ENCODE measurements around the gene CHIC2.

The CHIC2 gene

GRCh38 chr4:54085284-54085683, 20.9 kb upstream of the CHIC2 start:
- TF ChIP-seq EZH2 (IDR thresholded peaks at IDR 0.05; ENCODE audit: borderline replicate concordance, low read length) (no peak), CTCF (IDR thresholded peaks at IDR 0.05; ENCODE audit: low read length) (no peak)
- no peaks in the 10 kb centered on the region for H3K9me3 ChIP-seq (ENCODE audit: low read length)

GRCh38 chr4:54082168-54082567, 17.8 kb upstream of the CHIC2 start:
- Histone ChIP-seq H3K9ac (ENCODE audit: low read length) (no peak overlapping the region), H3K79me2 (ENCODE audit: insufficient read depth, low read length) (no peaks in the 10 kb centered on the region), H3K4me1 (ENCODE audit: insufficient read depth, low read length, severe bottlenecking) (no peaks in the 10 kb centered on the region), H4K20me1 (ENCODE audit: insufficient read depth, low read length) (no peaks in the 10 kb centered on the region), H3K9me3 (ENCODE audit: low read length) (no peaks in the 10 kb centered on the region), H3K36me3 (ENCODE audit: insufficient read depth, low read length) (no peaks in the 10 kb centered on the region), H3K9me2 (ENCODE audit: low read depth, low read length) (no peaks in the 10 kb centered on the region), H3K4me3 (ENCODE audit: low read depth, low read length, poor library complexity, severe bottlenecking) (no peak overlapping the region), H3K4me2 (ENCODE audit: low read length) (no peak overlapping the region), H3K27ac (ENCODE audit: low read depth, low read length, poor library complexity, severe bottlenecking) (no peak overlapping the region), H2AFZ (ENCODE audit: low read length) (no peak overlapping the region), H3F3A (ENCODE audit: insufficient read depth, low read length) (no peaks in the 10 kb centered on the region), H3K27me3 (ENCODE audit: insufficient read depth, low read length) (0 out of 2 replicates have a peak, but pooled peaks cover 2% of the 10 kb centered on the region)
- TF ChIP-seq CTCF (IDR thresholded peaks at IDR 0.05; ENCODE audit: low read length) = no peak
- no peak for TF ChIP-seq EZH2 (IDR thresholded peaks at IDR 0.05; ENCODE audit: borderline replicate concordance, low read length)

More at GRCh38 chr4:54085284-54085683, 20.9 kb upstream of the CHIC2 start:
- H3K9ac ChIP-seq (ENCODE audit: low read length) = no peak overlapping the region
- H3K79me2 ChIP-seq (ENCODE audit: insufficient read depth, low read length) = no peaks in the 10 kb centered on the region
- 0 out of 2 replicates have a peak, but pooled peaks cover 2% of the 10 kb centered on the region for H3K27me3 ChIP-seq (ENCODE audit: insufficient read depth, low read length)
- no peaks in the 10 kb centered on the region for H3F3A ChIP-seq (ENCODE audit: insufficient read depth, low read length)
- H3K4me3 ChIP-seq (ENCODE audit: low read depth, low read length, poor library complexity, severe bottlenecking) = no peak overlapping the region
- no peaks in the 10 kb centered on the region for H4K20me1 ChIP-seq (ENCODE audit: insufficient read depth, low read length)
- no peaks in the 10 kb centered on the region for H3K4me1 ChIP-seq (ENCODE audit: insufficient read depth, low read length, severe bottlenecking)
- H3K9me2 ChIP-seq (ENCODE audit: low read depth, low read length) = no peaks in the 10 kb centered on the region
- no peaks in the 10 kb centered on the region for H3K36me3 ChIP-seq (ENCODE audit: insufficient read depth, low read length)
- H2AFZ ChIP-seq (ENCODE audit: low read length) = no peak overlapping the region
- no peak overlapping the region for H3K27ac ChIP-seq (ENCODE audit: low read depth, low read length, poor library complexity, severe bottlenecking)
- no peak overlapping the region for H3K4me2 ChIP-seq (ENCODE audit: low read length)

- Histone ChIP-seq H3K27ac (ENCODE audit: low read depth, low read length, poor library complexity, severe bottlenecking) (no peak overlapping the region), H3K4me2 (ENCODE audit: low read length) (no peak overlapping the region), H3K9me3 (ENCODE audit: low read length) (no peaks in the 10 kb centered on the region), H3K4me1 (ENCODE audit: insufficient read depth, low read length, severe bottlenecking) (no peaks in the 10 kb centered on the region), H4K20me1 (ENCODE audit: insufficient read depth, low read length) (no peaks in the 10 kb centered on the region), H3K27me3 (ENCODE audit: insufficient read depth, low read length) (no peaks in the 10 kb centered on the region), H3F3A (ENCODE audit: insufficient read depth, low read length) (no peaks in the 10 kb centered on the region), H3K9me2 (ENCODE audit: low read depth, low read length) (no peaks in the 10 kb centered on the region), H2AFZ (ENCODE audit: low read length) (no peak overlapping the region), H3K4me3 (ENCODE audit: low read depth, low read length, poor library complexity, severe bottlenecking) (no peak overlapping the region), H3K9ac (ENCODE audit: low read length) (no peak overlapping the region), H3K36me3 (ENCODE audit: insufficient read depth, low read length) (no peaks in the 10 kb centered on the region), H3K79me2 (ENCODE audit: insufficient read depth, low read length) (no peaks in the 10 kb centered on the region)
- no peak for TF ChIP-seq CTCF (IDR thresholded peaks at IDR 0.05; ENCODE audit: low read length)
- no peak for TF ChIP-seq EZH2 (IDR thresholded peaks at IDR 0.05; ENCODE audit: borderline replicate concordance, low read length)
These were observed 13.4 kb upstream of the CHIC2 start for GRCh38 chr4:54077812-54078211.
